Right cardiac atrium (tissue), 5 donors: Measurements from ENCODE around the gene ITGAV. TPM values are rescaled to one million over a fixed set of nuclear protein-coding genes. Genes with fewer than 3 reads are reported as not detected.

Experiments used
- ATAC-seq, 2 donors: fragments of 200-7000 bp; cut with Tn5 transposase; one replicate each; pipeline versions ENCODE4 v1.8.0 to v1.9.1; 2020; ENCODE audit warnings: moderate library complexity in 2 of 2, mild to moderate bottlenecking in 1 of 2
- DNase-seq, 3 donors: peaks; one replicate each; pipeline ENCODE4 v3.0.0-alpha.2; 2020
- H3K27ac ChIP-seq: one replicate; pipeline ENCODE4 v1.5.1; 2013; ENCODE audit warnings: mild to moderate bottlenecking, low read length, control low read depth, moderate library complexity
- H3K27me3 ChIP-seq: one replicate; pipeline ENCODE4 v1.6.1; 2013; ENCODE audit not compliant: control insufficient read depth, insufficient read depth
- H3K4me1 ChIP-seq: one replicate; pipeline ENCODE4 v1.6.1; 2013; ENCODE audit warnings: low read length; ENCODE audit not compliant: control insufficient read depth, insufficient read depth
- H3K4me3 ChIP-seq: one replicate; pipeline ENCODE4 v1.5.1; 2013; ENCODE audit warnings: low read length, control low read depth
- H3K9me3 ChIP-seq: one replicate; pipeline ENCODE4 v1.6.1; 2013; ENCODE audit warnings: low read length; ENCODE audit not compliant: control insufficient read depth
- WGBS: extraction: QIAGEN DNeasy Blood & Tissue Kit; methylation state at CpG from one replicate; pipeline ENCODE4 v1.1.7; 2013; 5-methylcytosine and 5-hydroxymethylcytosine counted together
- intact Hi-C, 4 donors: fragments of 100-400 bp; cut with DNase I; formaldehyde crosslinking; loops; one replicate each; pipeline versions ENCODE4 v1.11.0 to v1.14.0; 2022 to 2023
- polyA plus RNA-seq: library from polyadenylated mRNA; stranded (reverse); fragments of 200-250 nt; gene quantifications from one replicate; pipeline ENCODE4 v1.2.3, GENCODE V29; 2013
- total RNA-seq, 4 donors: library from RNA; stranded (reverse); fragmentation: NEBNext Ultra II Directional; extraction: Animal tissue kit (Norgen Biotek cat#: 25700); gene quantifications; one replicate each; pipeline ENCODE4 v1.2.1, GENCODE V29; 2021
- donor health status: healthy with polysubstance abuse.
- donor health status: DM: no; HTN: yes; CAD: no.
- donor health status: DM: no; HTN: no; CAD: no.
- donor health status: DM: no; HTN: yes; CAD: no; lungs with severe emphysema.
- donor health status: DM: yes; HTN: yes; CAD: no.

Gene ITGAV
- total and polyA plus RNA-seq, 5 donors: 37.3 to 135 (median 121) TPM

DNA sequence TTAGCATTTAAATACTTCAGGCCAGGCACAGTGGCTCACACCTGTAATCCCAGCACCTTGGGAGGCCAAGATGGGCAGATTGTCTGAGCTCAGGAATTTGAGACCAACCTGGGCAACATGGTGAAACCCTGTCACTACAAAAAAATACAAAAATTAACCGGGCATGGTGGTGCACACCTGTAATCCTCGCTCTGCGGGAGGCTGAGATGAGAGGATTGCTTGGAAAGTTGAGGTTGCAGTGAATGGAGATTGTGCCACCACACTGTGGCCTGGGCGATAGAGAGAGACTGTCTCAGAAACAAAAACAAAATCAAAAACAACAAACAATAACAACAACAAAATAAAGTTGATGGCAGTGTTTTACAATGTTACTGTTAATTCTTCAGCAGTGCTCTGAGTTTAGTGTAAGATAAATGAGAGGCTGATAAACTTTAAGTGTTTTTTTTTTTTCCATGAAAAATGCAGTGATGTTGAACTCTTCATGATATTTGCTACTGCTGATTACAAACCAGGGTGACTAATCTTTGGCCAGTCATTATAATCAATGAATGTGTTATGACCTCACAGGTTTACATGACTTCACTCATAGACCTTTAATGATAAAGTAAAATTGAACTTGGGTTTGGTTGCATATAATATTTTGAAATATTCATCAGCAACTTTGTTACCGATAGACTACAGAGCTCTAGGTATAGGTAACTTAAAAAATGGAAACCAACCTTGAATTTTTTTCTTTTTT, 2.5 kb downstream of the ITGAV start:
- H3K27me3 ChIP-seq: no peaks in the 10 kb centered on the region
- DNase-seq (no peak), ATAC-seq (no peak)
- H3K27ac ChIP-seq: peak overlapping the region; percentile 42
- no peaks in the 10 kb centered on the region for H3K9me3 ChIP-seq
- peak overlapping the region; percentile 73 for H3K4me3 ChIP-seq
- intact Hi-C loops: no loop called here
- 92% methylated on average over 5 of the region's 5 CpGs for WGBS
- peaks cover 4% of the 10 kb centered on the region for H3K4me1 ChIP-seq

DNA sequence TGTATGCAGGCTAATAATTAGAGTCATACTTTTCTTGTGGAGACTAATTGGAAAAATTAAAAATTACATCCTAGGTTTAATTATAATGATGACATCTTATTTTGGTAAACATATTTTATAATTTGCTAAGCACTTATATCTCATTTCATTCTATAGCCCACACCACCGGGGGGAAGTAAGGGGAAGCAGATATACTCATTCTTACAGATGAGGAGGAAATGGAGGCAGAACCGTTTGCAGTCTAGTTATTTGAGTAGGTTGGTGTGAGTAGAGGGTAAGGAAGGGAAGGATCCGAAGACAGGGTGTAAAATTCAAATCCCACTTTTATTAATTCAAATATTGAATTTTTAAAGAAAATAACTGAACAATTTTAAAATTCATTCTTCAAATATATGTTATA, 3.7 kb downstream of the ITGAV start:
- Histone ChIP-seq H3K4me1 (peaks cover 4% of the 10 kb centered on the region), H3K27ac (no peak overlapping the region), H3K4me3 (no peak overlapping the region), H3K27me3 (no peaks in the 10 kb centered on the region), H3K9me3 (no peaks in the 10 kb centered on the region)
- intact Hi-C loops: no loop called here
- 68% methylated on average over 3 of the region's 3 CpGs for WGBS
- no peak for DNase-seq
- ATAC-seq: no peak

DNA sequence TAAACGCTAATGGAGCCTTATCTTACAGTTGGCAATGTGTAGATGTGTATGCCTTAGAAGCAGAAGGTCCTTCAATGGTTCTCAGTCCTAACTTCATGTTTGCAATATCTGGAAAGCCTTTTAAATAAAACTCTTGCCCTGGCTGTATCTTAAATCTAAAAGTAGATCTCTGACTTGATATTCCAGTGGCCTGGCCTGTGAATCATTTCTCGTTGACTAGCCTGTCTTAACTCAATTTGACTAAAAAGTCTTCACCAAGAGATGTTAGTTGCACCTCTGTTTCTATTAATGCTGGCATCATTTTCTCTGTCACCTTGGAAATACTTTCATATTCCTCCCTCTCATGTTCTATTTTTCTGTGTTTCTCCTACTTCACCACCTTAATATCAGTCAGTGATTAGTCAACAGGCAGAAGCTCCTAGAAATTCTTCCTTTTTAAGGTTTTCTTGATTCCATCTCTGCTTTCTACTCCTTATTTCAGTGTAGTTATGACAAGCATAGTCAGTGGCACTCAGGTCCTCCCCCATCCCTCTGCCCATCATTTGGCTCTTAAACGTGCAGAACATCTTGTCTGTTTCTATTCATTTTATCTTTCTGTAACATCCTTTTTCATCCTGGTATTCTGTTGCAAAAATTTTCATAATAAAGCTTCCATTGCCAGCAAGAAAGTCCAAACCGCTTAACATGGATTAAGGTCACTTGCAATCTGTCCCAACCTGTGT, 4.3 kb downstream of the ITGAV start:
- 60% methylated on average over 4 of the region's 4 CpGs for WGBS
- Histone ChIP-seq H3K27me3 (no peaks in the 10 kb centered on the region), H3K27ac (peak overlapping the region; percentile 57), H3K4me1 (peaks cover 4% of the 10 kb centered on the region), H3K9me3 (no peaks in the 10 kb centered on the region), H3K4me3 (no peak overlapping the region)
- no peak for DNase-seq
- ATAC-seq: no peak
- intact Hi-C loops: no loop called here

DNA sequence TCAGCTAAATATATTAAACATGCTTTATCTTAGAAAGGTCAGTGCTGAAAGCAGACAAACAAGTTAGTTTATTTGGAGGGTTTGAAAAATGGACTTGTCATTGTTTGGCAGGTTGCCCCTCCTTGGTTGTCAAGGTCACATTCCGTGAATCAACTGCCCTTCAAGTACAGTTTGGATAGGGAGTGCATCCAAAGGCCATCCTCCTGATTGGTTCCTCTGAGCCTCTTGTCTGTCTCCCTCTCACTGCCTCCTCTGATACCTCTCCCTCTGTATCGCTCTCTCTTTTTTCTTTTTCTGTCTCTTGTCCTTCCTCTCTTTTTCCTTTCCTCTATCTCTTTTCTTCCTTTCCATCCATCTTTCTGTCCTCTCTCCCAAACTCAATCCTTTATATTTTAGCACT, 5.4 kb downstream of the ITGAV start:
- no peak overlapping the region for H3K4me3 ChIP-seq
- DNase-seq (peak in 2 of 3 donors; percentile 33 to 43), ATAC-seq (peak; percentile 42 to 65)
- H3K27ac ChIP-seq: no peak overlapping the region
- peaks cover 4% of the 10 kb centered on the region for H3K4me1 ChIP-seq
- H3K27me3 ChIP-seq: no peaks in the 10 kb centered on the region
- intact Hi-C loops: no loop called here
- WGBS: 34% methylated on average over 2 of the region's 2 CpGs
- no peaks in the 10 kb centered on the region for H3K9me3 ChIP-seq

DNA sequence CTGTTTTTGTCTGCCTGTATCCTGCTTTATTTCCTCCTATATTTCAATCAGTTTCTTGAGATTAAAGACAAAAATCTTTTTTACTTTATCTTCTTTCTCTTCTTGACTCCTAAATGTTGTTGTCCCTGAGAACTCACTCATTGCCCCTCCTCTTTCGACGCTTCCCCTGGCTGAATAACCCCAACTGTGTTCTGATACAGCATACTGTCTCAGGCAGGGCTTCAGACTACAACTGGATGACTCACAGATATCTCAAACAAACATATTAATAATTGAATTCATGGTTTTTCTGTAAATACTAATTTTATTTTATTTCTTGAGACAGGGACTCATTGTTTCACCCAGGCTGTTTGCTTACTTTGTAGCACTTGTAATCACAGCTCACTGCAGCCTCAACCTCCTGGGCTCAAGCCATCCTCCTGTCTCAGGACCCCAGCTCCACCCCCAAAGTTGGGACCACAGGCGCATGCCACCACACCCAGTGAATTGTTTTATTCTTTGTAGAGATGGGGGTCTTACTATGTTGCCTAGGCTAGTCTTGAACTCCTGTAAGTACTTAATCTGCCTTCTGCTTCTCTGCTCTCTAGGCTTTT, 9.4 kb downstream of the ITGAV start:
- intact Hi-C loops: no loop called here
- Histone ChIP-seq H3K4me3 (no peak overlapping the region), H3K4me1 (peaks cover under 1% of the 10 kb centered on the region), H3K9me3 (no peaks in the 10 kb centered on the region), H3K27ac (no peak overlapping the region), H3K27me3 (no peaks in the 10 kb centered on the region)
- ATAC-seq: peak in 1 of 2 donors; percentile 31
- DNase-seq: peak in 1 of 3 donors; percentile 36
- WGBS: 60% methylated on average over 3 of the region's 3 CpGs

DNA sequence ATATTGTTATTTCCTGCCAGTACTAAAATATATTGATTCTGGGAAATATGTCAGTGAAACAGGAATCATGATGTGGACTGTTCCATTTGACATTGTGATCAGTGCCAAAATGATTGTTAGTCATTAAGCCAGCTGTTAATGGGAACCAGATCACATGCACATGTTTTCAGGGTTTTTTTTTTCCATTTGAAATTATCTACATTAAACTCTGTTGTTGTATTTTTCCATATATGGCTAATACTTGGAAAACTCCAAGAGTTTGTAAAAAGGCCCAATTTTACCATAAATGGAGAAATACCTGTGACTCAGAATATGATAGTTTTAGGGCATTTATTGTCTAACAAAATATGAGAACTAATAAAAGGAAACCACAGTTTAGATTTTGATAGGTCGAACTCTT, 13.4 kb downstream of the ITGAV start:
- Histone ChIP-seq H3K27ac (no peak overlapping the region), H3K9me3 (no peaks in the 10 kb centered on the region), H3K4me3 (no peak overlapping the region), H3K27me3 (no peaks in the 10 kb centered on the region), H3K4me1 (peaks cover 3% of the 10 kb centered on the region)
- intact Hi-C loops: no loop called here
- 93% methylated on average over 1 of the region's 1 CpG for whole genome bisulfite sequencing
- ATAC-seq (no peak), DNase-seq (no peak)

DNA sequence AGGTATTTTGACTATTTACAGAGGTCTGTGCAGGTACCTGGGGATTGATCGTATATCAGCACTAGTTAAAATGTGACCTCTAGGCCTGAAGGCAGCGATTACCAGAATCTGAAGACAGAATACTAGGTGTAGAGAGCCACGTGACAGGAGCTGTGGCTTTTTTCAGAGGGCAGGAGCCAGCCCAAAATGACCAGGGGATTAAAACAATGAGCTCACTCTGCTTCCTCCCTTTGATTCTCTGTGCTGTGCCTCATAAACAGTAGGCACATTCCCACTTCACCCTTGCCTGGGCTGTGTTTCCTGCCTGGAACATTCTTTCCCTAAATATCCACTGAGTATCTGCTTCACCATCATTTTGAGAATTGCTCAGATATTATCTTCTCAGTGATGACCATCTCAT, 15.2 kb downstream of the ITGAV start:
- Histone ChIP-seq H3K4me1 (peaks cover 3% of the 10 kb centered on the region), H3K9me3 (no peaks in the 10 kb centered on the region), H3K27ac (peak overlapping the region; percentile 21), H3K27me3 (no peaks in the 10 kb centered on the region), H3K4me3 (no peak overlapping the region)
- intact Hi-C loops: no loop called here
- ATAC-seq: peak; percentile 59 to 71
- WGBS: 48% methylated on average over 3 of the region's 3 CpGs
- no peak for DNase-seq

DNA sequence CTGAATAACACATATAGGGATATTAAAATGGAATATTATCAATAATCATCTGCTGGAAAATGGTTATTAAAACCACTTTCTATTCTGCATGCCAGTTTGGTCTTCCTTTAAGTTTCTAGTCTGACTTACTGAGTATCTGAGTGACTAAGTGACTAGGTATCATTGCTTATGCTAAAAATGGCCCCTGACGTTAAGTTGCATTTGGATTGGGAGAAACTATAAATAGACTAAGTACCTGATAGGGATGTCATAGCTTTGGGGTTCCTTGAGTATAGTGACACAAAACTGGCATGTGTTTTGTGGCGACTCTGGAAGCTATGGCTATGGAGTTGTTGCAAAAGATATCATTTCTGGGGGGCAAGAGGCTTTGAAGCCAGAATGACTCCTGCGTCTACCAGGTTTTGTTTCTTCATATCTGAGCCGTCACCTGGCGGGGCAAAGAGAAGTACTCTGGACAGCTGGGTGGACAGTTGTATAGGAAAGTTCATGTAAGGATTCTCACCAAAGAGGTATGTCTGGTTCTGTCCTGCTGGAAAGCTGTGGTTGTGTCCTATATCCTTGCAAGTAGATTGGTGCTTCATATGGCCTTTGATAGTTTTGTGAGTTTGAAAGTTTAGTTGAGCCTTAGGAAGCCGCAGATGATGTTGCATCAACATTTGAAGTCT, 17.9 kb downstream of the ITGAV start:
- no peak for DNase-seq
- Histone ChIP-seq H3K4me1 (peaks cover 5% of the 10 kb centered on the region), H3K27ac (peak overlapping the region; percentile 61), H3K4me3 (no peak overlapping the region), H3K9me3 (no peaks in the 10 kb centered on the region), H3K27me3 (no peaks in the 10 kb centered on the region)
- intact Hi-C loops: no loop called here
- ATAC-seq: peak; percentile 16 to 73
- 87% methylated on average over 6 of the region's 6 CpGs for WGBS

DNA sequence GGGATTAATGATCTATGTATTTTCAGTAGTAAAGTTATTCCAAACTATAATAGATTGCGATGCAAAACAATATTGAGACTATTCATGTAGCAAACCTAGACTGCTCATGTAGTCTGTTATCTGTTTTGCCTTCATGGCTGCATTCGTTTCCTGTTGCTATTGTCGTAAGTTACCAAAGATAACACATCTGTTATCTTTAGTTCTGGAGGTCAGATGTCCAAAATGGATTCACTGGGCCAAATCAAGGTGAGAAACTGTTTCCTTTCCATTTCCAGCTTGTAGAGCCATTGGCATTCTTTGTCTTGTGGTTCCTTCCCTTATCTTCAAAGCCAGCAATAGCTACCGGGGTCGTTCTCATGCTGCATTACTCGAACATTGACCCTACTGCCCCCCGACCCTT, 20.9 kb downstream of the ITGAV start:
- WGBS: 49% methylated on average over 7 of the region's 7 CpGs
- DNase-seq (no peak), ATAC-seq (no peak)
- intact Hi-C loops: no loop called here
- no peaks in the 10 kb centered on the region for H3K9me3 ChIP-seq
- peaks cover 2% of the 10 kb centered on the region for H3K4me1 ChIP-seq
- H3K4me3 ChIP-seq: no peak overlapping the region
- no peak overlapping the region for H3K27ac ChIP-seq
- no peaks in the 10 kb centered on the region for H3K27me3 ChIP-seq

DNA sequence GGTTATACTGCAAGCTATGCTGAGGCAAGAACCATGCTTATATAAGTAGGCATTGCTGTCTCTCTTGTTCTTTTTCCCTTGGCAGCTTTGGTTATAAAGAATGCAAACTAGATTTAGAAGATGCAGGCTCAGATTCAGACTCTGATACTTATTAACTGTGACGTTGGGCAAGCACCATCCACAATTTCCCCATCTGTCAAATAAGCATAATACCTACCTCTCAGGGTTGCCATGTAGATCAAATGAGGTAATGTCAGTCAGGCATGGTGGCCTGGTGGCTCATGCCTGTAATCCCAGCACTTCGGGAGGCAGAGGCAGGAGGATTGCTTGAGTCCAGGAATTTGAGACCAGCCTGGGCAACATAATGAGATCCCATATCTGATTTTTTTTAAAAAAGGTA, 21.7 kb downstream of the ITGAV start:
- intact Hi-C loops: no loop called here
- DNase-seq (no peak), ATAC-seq (no peak)
- H3K4me1 ChIP-seq: peaks cover 2% of the 10 kb centered on the region
- H3K27ac ChIP-seq: no peak overlapping the region
- no peaks in the 10 kb centered on the region for H3K9me3 ChIP-seq
- no peak overlapping the region for H3K4me3 ChIP-seq
- WGBS: 88% methylated on average over 2 of the region's 2 CpGs
- no peaks in the 10 kb centered on the region for H3K27me3 ChIP-seq

DNA sequence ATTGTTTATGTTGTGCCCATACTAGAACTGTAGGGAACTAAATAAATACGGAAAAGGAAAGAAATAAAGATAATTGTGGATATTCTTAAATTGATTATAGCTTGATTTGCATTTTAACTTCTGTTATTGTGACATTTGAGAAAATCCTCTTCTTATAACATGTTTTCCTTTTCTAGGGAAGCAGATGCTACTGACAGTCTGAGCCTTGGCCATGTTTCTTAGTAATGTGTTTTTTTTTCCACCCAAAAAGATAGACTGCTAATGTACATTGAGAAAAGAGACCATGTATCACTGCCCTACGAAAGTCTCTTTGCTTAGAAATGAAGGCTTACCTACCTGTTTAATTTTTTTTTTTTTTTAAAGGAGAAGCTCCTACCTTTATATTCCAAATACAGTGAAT, 22.2 kb downstream of the ITGAV start:
- Histone ChIP-seq H3K27me3 (no peaks in the 10 kb centered on the region), H3K4me1 (peaks cover 2% of the 10 kb centered on the region), H3K27ac (no peak overlapping the region), H3K9me3 (no peaks in the 10 kb centered on the region), H3K4me3 (no peak overlapping the region)
- 90% methylated on average over 2 of the region's 2 CpGs for WGBS
- ATAC-seq (no peak), DNase-seq (no peak)
- intact Hi-C loops: no loop called here
